ENCODE results near the gene SYT1. TPM values are rescaled to one million over a fixed set of nuclear protein-coding genes. Genes with fewer than 3 reads are reported as not detected.

SYT1 gene
- total and polyA plus RNA-seq, 2 donors (not counting 1 experiment from before 2014, with no cell fraction given) = 0.60 to 1.3 TPM

DNA sequence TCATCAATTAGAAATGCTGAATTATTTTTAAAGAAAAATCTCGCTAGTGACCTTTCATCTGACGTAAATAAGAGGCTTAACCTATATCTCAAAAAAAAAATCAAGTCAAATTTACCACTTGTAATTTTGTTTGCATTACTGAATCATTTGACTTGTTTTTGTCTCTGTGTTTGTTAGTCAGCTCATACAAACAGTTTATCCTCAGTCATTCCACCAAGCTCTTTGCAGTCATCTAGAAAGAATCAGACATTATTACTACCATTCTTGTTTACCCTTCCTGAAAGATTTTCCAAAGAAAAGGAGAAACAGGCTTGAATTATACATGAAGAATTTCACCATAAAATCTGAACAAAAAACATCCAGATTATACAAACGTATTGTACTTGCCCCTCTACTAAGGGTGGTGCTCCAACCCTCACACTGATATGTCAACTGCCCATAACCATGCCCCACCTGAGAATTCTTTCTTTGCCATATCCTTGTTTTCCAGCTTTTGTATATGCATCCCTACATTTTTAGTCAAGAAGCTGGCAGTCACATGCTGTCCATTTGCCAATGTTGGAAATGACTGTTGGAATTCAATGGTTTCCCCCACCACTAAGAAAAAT lies 569.0 kb downstream of the SYT1 start:
- CTCF ChIA-PET = no interaction called here

DNA sequence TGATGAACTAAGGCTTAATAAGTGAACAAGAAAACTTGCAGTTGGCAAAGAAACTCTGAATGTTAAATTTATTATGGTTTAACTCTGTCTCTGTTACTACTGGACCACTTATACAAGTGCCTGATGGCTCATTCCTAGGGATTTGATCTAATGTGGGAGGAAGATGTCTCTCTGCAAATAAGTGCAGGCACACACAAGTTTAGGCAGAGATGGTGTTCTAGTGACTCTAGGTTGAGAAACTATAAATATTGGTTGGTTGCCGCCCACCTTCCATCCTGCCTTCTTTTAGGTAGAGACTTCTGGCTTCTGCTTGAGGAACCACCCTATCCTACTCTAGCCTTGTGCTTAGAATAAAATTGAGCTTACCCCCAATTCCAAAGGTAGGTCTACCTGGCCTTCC lies 570.0 kb downstream of the SYT1 start:
- Mint-ChIP-seq H3K9me3 (ENCODE audit: insufficient read depth) (no peaks in the 10 kb centered on the region), H3K27ac (no peak overlapping the region), H3K4me3 (no peak overlapping the region), H3K27me3 (peaks cover 6% of the 10 kb centered on the region), H3K4me1 (peaks cover 3% of the 10 kb centered on the region)
- H3K9me3 ChIP-seq (ENCODE audit: control extremely low read depth in 1 of 3, control insufficient read depth in 2 of 3, insufficient read depth in 1 of 3, low read length in 2 of 3) = no peaks in the 10 kb centered on the region
- ChIA-PET POLR2A (no interaction called here), CTCF (no interaction called here)
- TF ChIP-seq EZH2 (IDR thresholded peaks at IDR 0.05; ENCODE audit: borderline replicate concordance, insufficient read depth, low read depth, low read length, poor library complexity, severe bottlenecking) = no peak
- TF ChIP-seq, protein P1, sequence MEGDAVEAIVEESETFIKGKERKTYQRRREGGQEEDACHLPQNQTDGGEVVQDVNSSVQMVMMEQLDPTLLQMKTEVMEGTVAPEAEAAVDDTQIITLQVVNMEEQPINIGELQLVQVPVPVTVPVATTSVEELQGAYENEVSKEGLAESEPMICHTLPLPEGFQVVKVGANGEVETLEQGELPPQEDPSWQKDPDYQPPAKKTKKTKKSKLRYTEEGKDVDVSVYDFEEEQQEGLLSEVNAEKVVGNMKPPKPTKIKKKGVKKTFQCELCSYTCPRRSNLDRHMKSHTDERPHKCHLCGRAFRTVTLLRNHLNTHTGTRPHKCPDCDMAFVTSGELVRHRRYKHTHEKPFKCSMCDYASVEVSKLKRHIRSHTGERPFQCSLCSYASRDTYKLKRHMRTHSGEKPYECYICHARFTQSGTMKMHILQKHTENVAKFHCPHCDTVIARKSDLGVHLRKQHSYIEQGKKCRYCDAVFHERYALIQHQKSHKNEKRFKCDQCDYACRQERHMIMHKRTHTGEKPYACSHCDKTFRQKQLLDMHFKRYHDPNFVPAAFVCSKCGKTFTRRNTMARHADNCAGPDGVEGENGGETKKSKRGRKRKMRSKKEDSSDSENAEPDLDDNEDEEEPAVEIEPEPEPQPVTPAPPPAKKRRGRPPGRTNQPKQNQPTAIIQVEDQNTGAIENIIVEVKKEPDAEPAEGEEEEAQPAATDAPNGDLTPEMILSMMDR (IDR thresholded peaks at IDR 0.05) = no peak
- no peaks in the 10 kb centered on the region for H4K20me1 ChIP-seq (ENCODE audit: control insufficient read depth, insufficient read depth, low read length, poor library complexity, severe bottlenecking)
- no peak overlapping the region for H3K9ac ChIP-seq (ENCODE audit: low read length)
- H3K27me3 ChIP-seq (replicated peaks in 1 of 4; ENCODE audit: control extremely low read depth in 1 of 4, control insufficient read depth in 3 of 4, insufficient read depth in 4 of 4, low read length in 3 of 4) = no peaks in the 10 kb centered on the region
- no peaks in the 10 kb centered on the region for H3K36me3 ChIP-seq (replicated peaks in 1 of 2; ENCODE audit: control extremely low read depth in 1 of 2, control insufficient read depth in 1 of 2, extremely low read depth in 1 of 2, insufficient read depth in 2 of 2, low read length in 1 of 2)
- DNase-seq = no peak
- ATAC-seq (ENCODE audit: low read depth) = no peak
- WGBS (ENCODE audit: insufficient coverage) = no CpG with 5 or more reads among the region's 1 CpG
- no peak overlapping the region for H3K4me3 ChIP-seq (ENCODE audit: control extremely low read depth in 1 of 5, extremely low read depth in 1 of 5, insufficient read depth in 1 of 5, low read depth in 2 of 5, low read length in 4 of 5)
- H3K4me1 ChIP-seq (ENCODE audit: control insufficient read depth in 2 of 2, insufficient read depth in 2 of 2, low read length in 2 of 2) = no peaks in the 10 kb centered on the region
- H3K79me2 ChIP-seq (ENCODE audit: control insufficient read depth, insufficient read depth, low read length) = no peaks in the 10 kb centered on the region
- H3K27ac ChIP-seq (ENCODE audit: low read length in 2 of 2) = no peak overlapping the region
- H3K4me2 ChIP-seq (replicated peaks; ENCODE audit: low read depth, low read length, poor library complexity, severe bottlenecking) = no peak overlapping the region
- no peak overlapping the region for H2AFZ ChIP-seq (ENCODE audit: insufficient read depth, low read depth, low read length, poor library complexity, severe bottlenecking)
- intact Hi-C loops (cut with micrococcal nuclease) = no loop called here

More for the DNA sequence above, 569.0 kb downstream of the SYT1 start:
- Mint-ChIP-seq H3K9me3 (ENCODE audit: insufficient read depth) (no peaks in the 10 kb centered on the region), H3K4me3 (no peak overlapping the region), H3K4me1 (peaks cover 3% of the 10 kb centered on the region), H3K27me3 (peaks cover 6% of the 10 kb centered on the region), H3K27ac (no peak overlapping the region)
- DNase-seq (no peak), ATAC-seq (ENCODE audit: low read depth) (no peak)
- Histone ChIP-seq H2AFZ (ENCODE audit: insufficient read depth, low read depth, low read length, poor library complexity, severe bottlenecking) (no peak overlapping the region), H3K27me3 (replicated peaks in 1 of 4; ENCODE audit: control extremely low read depth in 1 of 4, control insufficient read depth in 3 of 4, insufficient read depth in 4 of 4, low read length in 3 of 4) (no peaks in the 10 kb centered on the region), H3K79me2 (ENCODE audit: control insufficient read depth, insufficient read depth, low read length) (no peaks in the 10 kb centered on the region), H3K27ac (ENCODE audit: low read length in 2 of 2) (no peak overlapping the region), H3K9me3 (ENCODE audit: control extremely low read depth in 1 of 3, control insufficient read depth in 2 of 3, insufficient read depth in 1 of 3, low read length in 2 of 3) (no peaks in the 10 kb centered on the region), H3K4me3 (ENCODE audit: control extremely low read depth in 1 of 5, extremely low read depth in 1 of 5, insufficient read depth in 1 of 5, low read depth in 2 of 5, low read length in 4 of 5) (no peak overlapping the region), H3K4me2 (replicated peaks; ENCODE audit: low read depth, low read length, poor library complexity, severe bottlenecking) (no peak overlapping the region), H3K9ac (ENCODE audit: low read length) (no peak overlapping the region), H3K4me1 (ENCODE audit: control insufficient read depth in 2 of 2, insufficient read depth in 2 of 2, low read length in 2 of 2) (no peaks in the 10 kb centered on the region), H3K36me3 (replicated peaks in 1 of 2; ENCODE audit: control extremely low read depth in 1 of 2, control insufficient read depth in 1 of 2, extremely low read depth in 1 of 2, insufficient read depth in 2 of 2, low read length in 1 of 2) (no peaks in the 10 kb centered on the region), H4K20me1 (ENCODE audit: control insufficient read depth, insufficient read depth, low read length, poor library complexity, severe bottlenecking) (no peaks in the 10 kb centered on the region)
- intact Hi-C loops (cut with micrococcal nuclease) = no loop called here
- TF ChIP-seq, protein P1 (IDR thresholded peaks at IDR 0.05) = no peak
- no peak for TF ChIP-seq EZH2 (IDR thresholded peaks at IDR 0.05; ENCODE audit: borderline replicate concordance, insufficient read depth, low read depth, low read length, poor library complexity, severe bottlenecking)
- POLR2A ChIA-PET = no interaction called here
- 88% methylated on average over 1 of the region's 3 CpGs for WGBS (ENCODE audit: insufficient coverage)

Measured in B cell (primary cell).